ENCODE measurements around the gene FADS2.
A peak's percentile ranks its signal among the peaks of the same experiment; 100 is the strongest.

Gene FADS2

GRCh38 chr11:61793829-61794204 lies 34.3 kb upstream of the FADS2 start:
- Histone ChIP-seq H3K27me3 (replicated peaks; ENCODE audit: control insufficient read depth, insufficient read depth, low read length) (no peaks in the 10 kb centered on the region), H3K36me3 (ENCODE audit: control insufficient read depth, insufficient read depth, low read length) (peaks cover 19% of the 10 kb centered on the region), H3K4me3 (replicated peaks; ENCODE audit: low read depth, low read length) (peak overlapping the region; percentile 83)
- TF ChIP-seq, protein P1, sequence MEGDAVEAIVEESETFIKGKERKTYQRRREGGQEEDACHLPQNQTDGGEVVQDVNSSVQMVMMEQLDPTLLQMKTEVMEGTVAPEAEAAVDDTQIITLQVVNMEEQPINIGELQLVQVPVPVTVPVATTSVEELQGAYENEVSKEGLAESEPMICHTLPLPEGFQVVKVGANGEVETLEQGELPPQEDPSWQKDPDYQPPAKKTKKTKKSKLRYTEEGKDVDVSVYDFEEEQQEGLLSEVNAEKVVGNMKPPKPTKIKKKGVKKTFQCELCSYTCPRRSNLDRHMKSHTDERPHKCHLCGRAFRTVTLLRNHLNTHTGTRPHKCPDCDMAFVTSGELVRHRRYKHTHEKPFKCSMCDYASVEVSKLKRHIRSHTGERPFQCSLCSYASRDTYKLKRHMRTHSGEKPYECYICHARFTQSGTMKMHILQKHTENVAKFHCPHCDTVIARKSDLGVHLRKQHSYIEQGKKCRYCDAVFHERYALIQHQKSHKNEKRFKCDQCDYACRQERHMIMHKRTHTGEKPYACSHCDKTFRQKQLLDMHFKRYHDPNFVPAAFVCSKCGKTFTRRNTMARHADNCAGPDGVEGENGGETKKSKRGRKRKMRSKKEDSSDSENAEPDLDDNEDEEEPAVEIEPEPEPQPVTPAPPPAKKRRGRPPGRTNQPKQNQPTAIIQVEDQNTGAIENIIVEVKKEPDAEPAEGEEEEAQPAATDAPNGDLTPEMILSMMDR (IDR thresholded peaks at IDR 0.05; ENCODE audit: insufficient read depth, low read length, poor library complexity, severe bottlenecking) = no peak
- no peak for DNase-seq (ENCODE audit: extremely low read depth, insufficient read length)

GRCh38 chr11:61794579-61794978 lies 33.5 kb upstream of the FADS2 start:
- no peak for DNase-seq (ENCODE audit: extremely low read depth, insufficient read length)

DNA sequence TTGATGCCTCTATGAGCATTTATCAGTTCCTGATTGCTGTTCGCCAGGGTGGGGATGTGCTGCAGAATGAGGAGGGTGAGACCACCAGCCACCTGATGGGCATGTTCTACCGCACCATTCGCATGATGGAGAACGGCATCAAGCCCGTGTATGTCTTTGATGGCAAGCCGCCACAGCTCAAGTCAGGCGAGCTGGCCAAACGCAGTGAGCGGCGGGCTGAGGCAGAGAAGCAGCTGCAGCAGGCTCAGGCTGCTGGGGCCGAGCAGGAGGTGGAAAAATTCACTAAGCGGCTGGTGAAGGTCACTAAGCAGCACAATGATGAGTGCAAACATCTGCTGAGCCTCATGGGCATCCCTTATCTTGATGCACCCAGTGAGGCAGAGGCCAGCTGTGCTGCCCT lies 32.6 kb upstream of the FADS2 start:
- H3K27me3 ChIP-seq (replicated peaks; ENCODE audit: control insufficient read depth, insufficient read depth, low read length) = no peaks in the 10 kb centered on the region
- TF ChIP-seq, protein P1 (IDR thresholded peaks at IDR 0.05; ENCODE audit: insufficient read depth, low read length, poor library complexity, severe bottlenecking) = no peak
- no peak overlapping the region for H3K4me3 ChIP-seq (replicated peaks; ENCODE audit: low read depth, low read length)
- no peak for DNase-seq (ENCODE audit: extremely low read depth, insufficient read length)
- H3K36me3 ChIP-seq (ENCODE audit: control insufficient read depth, insufficient read depth, low read length) = peaks cover 10% of the 10 kb centered on the region

More at GRCh38 chr11:61794579-61794978, 33.5 kb upstream of the FADS2 start:
- Histone ChIP-seq H3K27me3 (replicated peaks; ENCODE audit: control insufficient read depth, insufficient read depth, low read length) (no peaks in the 10 kb centered on the region), H3K4me3 (replicated peaks; ENCODE audit: low read depth, low read length) (0 out of 2 replicates have a peak overlapping the region, but pooled peaks have one; percentile 4), H3K36me3 (ENCODE audit: control insufficient read depth, insufficient read depth, low read length) (peaks cover 15% of the 10 kb centered on the region)
- TF ChIP-seq, protein P1 (IDR thresholded peaks at IDR 0.05; ENCODE audit: insufficient read depth, low read length, poor library complexity, severe bottlenecking) = no peak

GRCh38 chr11:61795876-61796526 lies 32.1 kb upstream of the FADS2 start:
- DNase-seq (ENCODE audit: extremely low read depth, insufficient read length) = no peak
- TF ChIP-seq, protein P1 (IDR thresholded peaks at IDR 0.05; ENCODE audit: insufficient read depth, low read length, poor library complexity, severe bottlenecking) = no peak
- Histone ChIP-seq H3K27me3 (replicated peaks; ENCODE audit: control insufficient read depth, insufficient read depth, low read length) (no peaks in the 10 kb centered on the region), H3K36me3 (ENCODE audit: control insufficient read depth, insufficient read depth, low read length) (peaks cover 9% of the 10 kb centered on the region), H3K4me3 (replicated peaks; ENCODE audit: low read depth, low read length) (no peak overlapping the region)

DNA sequence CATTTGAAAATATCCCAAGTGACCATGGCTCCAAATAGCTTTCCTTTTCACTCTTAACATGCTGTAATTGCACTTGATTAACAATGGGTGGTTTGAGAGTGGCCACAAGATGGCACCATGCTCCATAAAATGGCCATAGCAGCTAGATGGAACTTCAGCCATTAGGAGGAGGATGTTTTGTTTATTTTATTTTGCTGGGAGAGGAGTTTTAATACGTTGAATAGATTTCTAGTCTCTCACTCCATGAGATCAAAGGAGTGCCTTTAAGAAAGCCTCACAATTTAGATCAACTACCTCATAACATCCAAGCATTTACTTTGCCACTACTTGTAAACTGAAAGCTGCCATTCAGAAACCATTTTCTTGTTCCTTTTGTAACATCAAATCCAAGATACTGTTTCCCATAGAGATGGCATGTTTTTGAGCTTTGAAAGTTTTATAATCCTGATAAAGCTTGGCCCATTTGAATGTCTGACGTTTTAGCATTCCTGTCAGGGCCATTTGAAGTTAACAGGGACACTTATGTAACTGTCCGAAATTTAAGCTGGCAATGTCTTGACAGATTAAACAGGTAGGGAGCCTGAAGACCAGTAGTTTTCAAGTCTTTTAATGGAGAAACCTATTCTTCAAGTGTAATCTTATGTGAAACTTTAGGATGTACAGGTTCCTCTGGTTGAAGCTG lies 30.7 kb upstream of the FADS2 start:
- peaks cover 11% of the 10 kb centered on the region for H3K36me3 ChIP-seq (ENCODE audit: control insufficient read depth, insufficient read depth, low read length)
- DNase-seq (ENCODE audit: extremely low read depth, insufficient read length) = no peak
- no peaks in the 10 kb centered on the region for H3K27me3 ChIP-seq (replicated peaks; ENCODE audit: control insufficient read depth, insufficient read depth, low read length)
- no peak overlapping the region for H3K4me3 ChIP-seq (replicated peaks; ENCODE audit: low read depth, low read length)
- TF ChIP-seq, protein P1 (IDR thresholded peaks at IDR 0.05; ENCODE audit: insufficient read depth, low read length, poor library complexity, severe bottlenecking) = peak; percentile 68

Measured in GM06990 (cell line).